Bronchial smooth muscle cell (primary cell): ENCODE results near the gene INSL6. TPM values are rescaled to one million over a fixed set of nuclear protein-coding genes. Genes with fewer than 3 reads are reported as not detected.

Source experiments
- total RNA-seq: library from RNA; depleted of rRNA; stranded (reverse); fragments of >200 nt; gene quantifications from 2 replicates; pipeline ENCODE4 v1.2.1, GENCODE V29; 2014

INSL6 gene
- not detected in 2 replicates for total RNA-seq

GRCh38 chr9:5185220-5185840 is at the start of gene INSL6:
Gene INSL6, minus strand, starts transcription at chr9:5185639. Its CDS starts 37 bp downstream, at chr9:5185602.

GRCh38 chr9:5231212-5231611 is 45.8 kb upstream of the INSL6 start, which contains the start of gene INSL4:
Gene INSL4, plus strand, starts transcription at chr9:5231419. Its CDS starts 105 bp downstream, at chr9:5231524.

Other genes with a start within 250 kb of the INSL6 start
- gene JAK2, start 200.4 kb downstream of the INSL6 start, total RNA-seq, result 8.6 and 11.3 TPM in 2 replicates
- gene INSL4, start 45.8 kb upstream of the INSL6 start, total RNA-seq, result not detected in 2 replicates
- gene RLN2, start 119.1 kb upstream of the INSL6 start, total RNA-seq, result not detected in 2 replicates
- gene RLN1, start 154.2 kb upstream of the INSL6 start, total RNA-seq, result not detected in 2 replicates